OCI-LY1 (cell line): ENCODE data around the gene TRABD2A.

Experiments
- H2AFZ ChIP-seq: fragments of 200-600 bp; sonication (generic), shearing (Covaris generic); 2 replicates; pipeline ENCODE4 v1.6.0; 2014; ENCODE audit warnings: antibody characterized with exemption, mild to moderate bottlenecking, low read length
- H3F3A ChIP-seq: fragments of 200-600 bp; sonication (generic), shearing (Covaris generic); 2 replicates; pipeline ENCODE4 v1.6.0; 2014; ENCODE audit warnings: mild to moderate bottlenecking, antibody characterized with exemption, low read length, moderate library complexity; ENCODE audit not compliant: insufficient read depth
- H3K27ac ChIP-seq: fragments of 200-600 bp; sonication (generic); 2 replicates; pipeline ENCODE4 v1.5.1; 2014; ENCODE audit warnings: low read length, mixed run types, mild to moderate bottlenecking, low read depth; ENCODE audit not compliant: poor library complexity, severe bottlenecking
- H3K27me3 ChIP-seq: fragments of 200-600 bp; sonication (generic); 2 replicates; pipeline ENCODE4 v1.6.0; 2014; ENCODE audit warnings: antibody characterized with exemption, mild to moderate bottlenecking, low read length, moderate library complexity; ENCODE audit not compliant: insufficient read depth
- H3K36me3 ChIP-seq: fragments of 200-600 bp; sonication (generic); 2 replicates; pipeline ENCODE4 v1.6.1; 2014; ENCODE audit warnings: mild to moderate bottlenecking, antibody characterized with exemption, low read length, moderate library complexity, mixed read lengths; ENCODE audit not compliant: insufficient read depth
- H3K4me1 ChIP-seq: fragments of 200-600 bp; sonication (generic); 2 replicates; pipeline ENCODE4 v1.5.1; 2014; ENCODE audit warnings: mild to moderate bottlenecking, low read length, moderate library complexity; ENCODE audit not compliant: insufficient read depth, severe bottlenecking
- H3K4me2 ChIP-seq: fragments of 200-600 bp; sonication (generic), shearing (Covaris generic); 2 replicates; pipeline ENCODE4 v1.6.1; 2014; ENCODE audit warnings: low read length
- H3K4me3 ChIP-seq: fragments of 200-600 bp; sonication (generic); 2 replicates; pipeline ENCODE4 v1.5.1; 2014; ENCODE audit warnings: low read length, low read depth, mild to moderate bottlenecking, mixed read lengths; ENCODE audit not compliant: poor library complexity, severe bottlenecking
- H3K79me2 ChIP-seq: fragments of 200-600 bp; shearing (Covaris generic); 2 replicates; pipeline ENCODE4 v1.6.1; 2016; ENCODE audit warnings: mixed run types, low read length, mixed read lengths; ENCODE audit not compliant: insufficient read depth
- H3K9ac ChIP-seq: fragments of 200-600 bp; sonication (generic), shearing (Covaris generic); 2 replicates; pipeline ENCODE4 v1.6.1; 2014; ENCODE audit warnings: mild to moderate bottlenecking, low read length, mixed read lengths
- H3K9me2 ChIP-seq: fragments of 200-600 bp; sonication (generic), shearing (Covaris generic); 2 replicates; pipeline ENCODE4 v1.6.1; 2014; ENCODE audit warnings: low read depth, mild to moderate bottlenecking, low read length, mixed read lengths
- H3K9me3 ChIP-seq: fragments of 200-600 bp; shearing (Covaris generic); 2 replicates; pipeline ENCODE4 v1.6.1; 2014; ENCODE audit warnings: low read length, mixed read lengths
- H4K20me1 ChIP-seq: fragments of 200-600 bp; sonication (generic), shearing (Covaris generic); 2 replicates; pipeline ENCODE4 v1.6.0; 2016; ENCODE audit warnings: mild to moderate bottlenecking, low read length; ENCODE audit not compliant: insufficient read depth
- EZH2 ChIP-seq: fragments of 200-600 bp; sonication (generic), shearing (Covaris generic); IDR thresholded peaks from 2 replicates; pipeline ENCODE4 v1.8.0; 2017; ENCODE audit warnings: borderline replicate concordance, mixed run types, mild to moderate bottlenecking, antibody characterized with exemption, low read length, moderate library complexity, mixed read lengths
- TF ChIP-seq, protein P1 (sequence below): fragments of 200-600 bp; sonication (generic), shearing (Covaris generic); IDR thresholded peaks from 2 replicates; pipeline ENCODE4 v1.5.1; 2017; ENCODE audit warnings: mild to moderate bottlenecking, antibody characterized with exemption, low read length, moderate library complexity, mixed read lengths

Gene TRABD2A

DNA sequence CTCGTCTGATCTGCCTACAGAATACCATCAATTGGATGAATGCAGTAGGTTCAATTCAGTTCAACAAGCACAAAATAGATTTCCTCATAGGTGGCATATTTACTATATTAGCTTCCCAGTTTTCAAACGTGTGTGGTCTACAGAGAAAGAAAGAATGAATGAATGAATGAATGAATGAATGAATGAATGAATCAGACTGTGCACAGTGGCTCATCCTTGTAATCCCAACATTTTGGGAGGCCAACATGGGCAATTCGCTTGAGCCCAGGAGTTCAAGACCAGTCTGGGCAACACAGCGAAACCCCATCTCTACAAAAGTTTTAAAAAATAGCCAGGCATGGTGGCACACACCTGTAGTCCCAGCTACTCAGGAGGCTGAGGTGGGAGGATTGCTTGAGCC lies 94.9 kb downstream of the TRABD2A start:
- Histone ChIP-seq H3K9me3 (no peaks in the 10 kb centered on the region), H3K36me3 (no peaks in the 10 kb centered on the region), H3K27me3 (no peaks in the 10 kb centered on the region), H2AFZ (no peak overlapping the region), H4K20me1 (no peaks in the 10 kb centered on the region), H3K27ac (no peak overlapping the region), H3F3A (no peaks in the 10 kb centered on the region), H3K79me2 (no peaks in the 10 kb centered on the region), H3K9me2 (no peaks in the 10 kb centered on the region; the same call in 1 of the 2 replicates), H3K4me3 (no peak overlapping the region), H3K4me1 (no peaks in the 10 kb centered on the region), H3K9ac (no peak overlapping the region), H3K4me2 (no peak overlapping the region)
- TF ChIP-seq, protein P1, sequence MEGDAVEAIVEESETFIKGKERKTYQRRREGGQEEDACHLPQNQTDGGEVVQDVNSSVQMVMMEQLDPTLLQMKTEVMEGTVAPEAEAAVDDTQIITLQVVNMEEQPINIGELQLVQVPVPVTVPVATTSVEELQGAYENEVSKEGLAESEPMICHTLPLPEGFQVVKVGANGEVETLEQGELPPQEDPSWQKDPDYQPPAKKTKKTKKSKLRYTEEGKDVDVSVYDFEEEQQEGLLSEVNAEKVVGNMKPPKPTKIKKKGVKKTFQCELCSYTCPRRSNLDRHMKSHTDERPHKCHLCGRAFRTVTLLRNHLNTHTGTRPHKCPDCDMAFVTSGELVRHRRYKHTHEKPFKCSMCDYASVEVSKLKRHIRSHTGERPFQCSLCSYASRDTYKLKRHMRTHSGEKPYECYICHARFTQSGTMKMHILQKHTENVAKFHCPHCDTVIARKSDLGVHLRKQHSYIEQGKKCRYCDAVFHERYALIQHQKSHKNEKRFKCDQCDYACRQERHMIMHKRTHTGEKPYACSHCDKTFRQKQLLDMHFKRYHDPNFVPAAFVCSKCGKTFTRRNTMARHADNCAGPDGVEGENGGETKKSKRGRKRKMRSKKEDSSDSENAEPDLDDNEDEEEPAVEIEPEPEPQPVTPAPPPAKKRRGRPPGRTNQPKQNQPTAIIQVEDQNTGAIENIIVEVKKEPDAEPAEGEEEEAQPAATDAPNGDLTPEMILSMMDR, result no peak
- no peak for TF ChIP-seq EZH2

DNA sequence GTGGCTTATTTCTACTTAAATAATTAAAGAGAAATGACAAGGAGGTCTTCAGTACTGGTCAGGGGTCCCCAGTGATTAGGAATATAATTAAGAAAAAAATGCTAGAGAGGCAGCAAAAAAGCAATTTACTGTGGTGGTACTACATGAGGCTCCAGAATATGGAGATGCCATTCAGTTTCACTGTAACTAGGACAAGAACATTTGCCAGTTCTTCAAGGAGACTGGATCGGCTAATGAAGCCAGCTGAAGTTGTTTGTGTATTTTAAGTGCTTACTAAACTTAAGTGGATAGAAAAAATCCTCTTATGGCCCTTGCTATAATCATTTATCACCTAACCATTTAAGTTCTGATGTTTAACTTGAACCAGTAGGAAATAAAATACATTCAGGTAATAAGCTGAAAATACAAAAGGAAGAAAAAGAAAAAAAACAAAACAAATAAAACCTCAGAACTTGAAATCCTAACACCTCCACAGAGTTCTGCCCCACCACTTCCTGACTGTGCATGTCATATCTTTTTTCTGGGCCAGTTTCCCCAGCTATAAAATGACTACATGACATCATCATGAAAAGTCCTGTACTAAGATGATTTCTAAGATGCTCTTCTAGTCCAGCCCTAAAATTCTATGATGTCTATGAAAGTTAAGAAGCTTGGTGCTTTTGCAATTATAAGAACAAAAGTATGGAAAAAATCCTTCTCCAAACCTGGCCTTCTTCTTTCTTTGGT lies 98.0 kb downstream of the TRABD2A start:
- H3K4me1 ChIP-seq, result no peaks in the 10 kb centered on the region
- H3K4me3 ChIP-seq, result no peak overlapping the region
- no peaks in the 10 kb centered on the region; the same call in 1 of the 2 replicates for H3K9me2 ChIP-seq
- H2AFZ ChIP-seq, result no peak overlapping the region
- no peaks in the 10 kb centered on the region for H3K36me3 ChIP-seq
- no peaks in the 10 kb centered on the region for H4K20me1 ChIP-seq
- no peaks in the 10 kb centered on the region for H3K9me3 ChIP-seq
- H3K27me3 ChIP-seq, result no peaks in the 10 kb centered on the region
- no peak overlapping the region for H3K4me2 ChIP-seq
- no peaks in the 10 kb centered on the region for H3K79me2 ChIP-seq
- TF ChIP-seq, protein P1, result no peak
- TF ChIP-seq EZH2, result no peak
- H3F3A ChIP-seq, result no peaks in the 10 kb centered on the region
- H3K9ac ChIP-seq, result no peak overlapping the region
- H3K27ac ChIP-seq, result no peak overlapping the region

DNA sequence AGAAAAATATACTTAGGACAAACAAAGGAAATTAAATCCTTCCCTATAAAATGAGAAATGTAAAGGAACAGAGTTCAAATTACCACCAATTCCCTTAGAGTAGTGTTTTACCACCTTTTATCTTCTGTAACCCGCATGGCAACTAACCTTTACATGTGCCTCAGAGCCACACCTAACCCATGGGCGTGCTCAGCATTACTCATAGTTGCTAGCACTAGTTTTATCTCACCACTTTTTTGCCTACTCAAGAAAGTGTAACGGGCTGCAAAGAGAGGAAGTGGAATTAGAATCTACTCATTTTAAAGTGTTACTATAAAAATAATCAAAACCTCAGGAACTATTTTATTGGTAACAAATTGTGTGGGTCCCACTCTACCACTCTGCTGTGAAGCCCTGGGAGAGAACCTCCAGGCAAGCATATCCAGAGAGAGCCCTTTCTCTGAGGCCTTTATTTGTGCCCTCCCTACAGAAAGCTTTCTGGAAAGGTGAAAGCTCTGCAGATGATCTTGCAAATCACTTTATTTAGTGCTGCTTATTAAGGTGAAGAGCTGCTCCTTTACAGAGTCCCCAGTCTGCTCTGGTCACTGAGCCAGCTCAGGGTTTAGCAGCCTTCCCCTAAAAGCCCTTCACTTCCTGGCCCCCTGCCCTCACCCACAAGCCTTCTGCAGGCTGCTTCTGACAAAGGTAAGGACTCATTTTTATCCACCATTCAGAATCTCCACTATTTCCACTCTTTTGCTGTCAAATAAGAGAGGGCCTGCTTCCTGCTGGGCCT lies 98.8 kb downstream of the TRABD2A start:
- no peaks in the 10 kb centered on the region for H4K20me1 ChIP-seq
- no peaks in the 10 kb centered on the region; the same call in 1 of the 2 replicates for H3K9me2 ChIP-seq
- no peak overlapping the region for H3K9ac ChIP-seq
- H2AFZ ChIP-seq, result no peak overlapping the region
- H3K4me3 ChIP-seq, result no peak overlapping the region
- no peaks in the 10 kb centered on the region for H3K27me3 ChIP-seq
- no peak overlapping the region for H3K4me2 ChIP-seq
- H3K27ac ChIP-seq, result no peak overlapping the region
- no peaks in the 10 kb centered on the region for H3K79me2 ChIP-seq
- TF ChIP-seq, protein P1, result no peak
- TF ChIP-seq EZH2, result no peak
- H3K9me3 ChIP-seq, result no peaks in the 10 kb centered on the region
- H3K4me1 ChIP-seq, result no peaks in the 10 kb centered on the region
- no peaks in the 10 kb centered on the region for H3K36me3 ChIP-seq
- no peaks in the 10 kb centered on the region for H3F3A ChIP-seq
